Thoracic aorta (tissue), 2 donors: Measurements from ENCODE around the gene LDB3. TPM values are rescaled to one million over a fixed set of nuclear protein-coding genes. Genes with fewer than 3 reads are reported as not detected.
A peak's percentile ranks its signal among the peaks of the same experiment; 100 is the strongest.

Experiments
- ATAC-seq: fragments of 150-250 bp; one replicate; pipeline ENCODE4 v1.8.0; 2017; ENCODE audit warnings: low read depth; ENCODE audit not compliant: insufficient number of reproducible peaks, low FRiP score
- DNase-seq: peaks from one replicate; pipeline ENCODE4 v3.0.0-alpha.2; 2020; ENCODE audit warnings: low spot score
- H3K27ac ChIP-seq, 2 donors: fragments of 200-600 bp; sonication (generic); 1 replicate in 1 of 2; 2 replicates in 1 of 2; pipeline ENCODE4 v1.5.1; 2016; ENCODE audit warnings: mild to moderate bottlenecking in 2 of 2, moderate library complexity in 2 of 2
- H3K27me3 ChIP-seq: fragments of 200-600 bp; sonication (generic); replicated peaks from 2 replicates; pipeline ENCODE4 v1.6.0; 2016; ENCODE audit warnings: mild to moderate bottlenecking; ENCODE audit not compliant: insufficient read depth
- H3K36me3 ChIP-seq: fragments of 200-600 bp; sonication (generic); one replicate; pipeline ENCODE4 v1.5.1; 2016
- H3K4me1 ChIP-seq, 2 donors: fragments of 200-600 bp; sonication (generic); 1 replicate in 1 of 2; 2 replicates in 1 of 2; pipeline versions ENCODE4 v1.5.1 to v1.6.0; 2016; ENCODE audit warnings: low read depth in 2 of 2, mild to moderate bottlenecking in 1 of 2; ENCODE audit not compliant: control insufficient read depth in 1 of 2
- H3K4me3 ChIP-seq: fragments of 200-600 bp; sonication (generic); 2 replicates; pipeline ENCODE4 v1.5.1; 2016; ENCODE audit warnings: mild to moderate bottlenecking
- H3K9me3 ChIP-seq: fragments of 200-600 bp; sonication (generic); 2 replicates; pipeline ENCODE4 v1.5.1; 2016
- total RNA-seq, 2 donors: library from RNA; depleted of rRNA; stranded (reverse); fragments of >200 nt; gene quantifications; one replicate each; pipeline versions ENCODE4 v1.1.0 to v1.2.3, GENCODE V29; 2016
- TF ChIP-seq, protein P1 (sequence below): fragments of 200-600 bp; sonication (generic); IDR thresholded peaks from one replicate; pipeline ENCODE4 v1.5.1; 2019; ENCODE audit warnings: antibody characterized with exemption

LDB3 gene
- total RNA-seq, 2 donors from 2014 or later: 59.5 to 63.8 TPM

GRCh38 chr10:86685416-86685815 lies 17.1 kb downstream of the LDB3 start:
- no peak for ATAC-seq
- TF ChIP-seq, protein P1, sequence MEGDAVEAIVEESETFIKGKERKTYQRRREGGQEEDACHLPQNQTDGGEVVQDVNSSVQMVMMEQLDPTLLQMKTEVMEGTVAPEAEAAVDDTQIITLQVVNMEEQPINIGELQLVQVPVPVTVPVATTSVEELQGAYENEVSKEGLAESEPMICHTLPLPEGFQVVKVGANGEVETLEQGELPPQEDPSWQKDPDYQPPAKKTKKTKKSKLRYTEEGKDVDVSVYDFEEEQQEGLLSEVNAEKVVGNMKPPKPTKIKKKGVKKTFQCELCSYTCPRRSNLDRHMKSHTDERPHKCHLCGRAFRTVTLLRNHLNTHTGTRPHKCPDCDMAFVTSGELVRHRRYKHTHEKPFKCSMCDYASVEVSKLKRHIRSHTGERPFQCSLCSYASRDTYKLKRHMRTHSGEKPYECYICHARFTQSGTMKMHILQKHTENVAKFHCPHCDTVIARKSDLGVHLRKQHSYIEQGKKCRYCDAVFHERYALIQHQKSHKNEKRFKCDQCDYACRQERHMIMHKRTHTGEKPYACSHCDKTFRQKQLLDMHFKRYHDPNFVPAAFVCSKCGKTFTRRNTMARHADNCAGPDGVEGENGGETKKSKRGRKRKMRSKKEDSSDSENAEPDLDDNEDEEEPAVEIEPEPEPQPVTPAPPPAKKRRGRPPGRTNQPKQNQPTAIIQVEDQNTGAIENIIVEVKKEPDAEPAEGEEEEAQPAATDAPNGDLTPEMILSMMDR: no peak
- no peak for DNase-seq
- Histone ChIP-seq H3K27ac (peak overlapping the region; percentile 68 to 75), H3K27me3 (no peaks in the 10 kb centered on the region), H3K36me3 (peaks cover 42% of the 10 kb centered on the region), H3K9me3 (no peaks in the 10 kb centered on the region), H3K4me3 (no peak overlapping the region), H3K4me1 (peaks cover 50 to 98% of the 10 kb centered on the region in 2 donors)

DNA sequence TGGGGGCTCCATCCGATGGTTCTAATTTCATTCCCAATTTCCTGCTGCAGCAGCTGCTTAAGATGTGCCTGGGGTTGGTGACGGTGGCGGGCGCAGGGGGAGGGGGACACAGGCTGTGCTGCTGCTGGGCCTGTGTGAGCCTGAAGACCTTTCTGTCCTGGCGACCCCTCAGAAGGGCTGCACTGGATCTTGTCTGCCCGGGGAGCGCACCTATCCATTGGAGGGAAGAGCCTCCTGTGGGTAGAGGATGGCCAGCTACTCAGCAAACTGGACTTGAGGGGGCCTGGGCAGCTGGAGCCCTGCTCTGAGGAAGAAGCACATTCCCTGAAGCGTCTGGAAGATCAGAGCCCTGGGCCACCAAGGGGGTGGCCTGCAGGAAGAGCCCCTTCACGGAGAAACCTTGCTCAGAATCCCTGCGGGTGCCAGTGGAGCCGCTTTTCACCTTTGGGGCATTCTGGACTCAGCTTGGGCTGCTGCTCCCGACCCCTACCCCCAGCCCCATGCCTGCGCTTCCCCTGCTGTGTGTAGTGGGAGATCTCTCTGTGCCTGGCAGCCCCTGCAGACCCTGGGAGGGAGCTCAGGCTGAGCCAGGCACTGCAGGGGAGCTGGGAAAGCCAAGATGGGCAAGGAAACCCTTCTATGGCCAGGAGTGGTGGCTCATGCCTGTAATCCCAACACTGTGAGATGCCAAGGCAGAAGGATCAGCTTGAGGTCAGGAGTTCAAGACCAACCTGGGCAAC lies 17.8 kb downstream of the LDB3 start:
- Histone ChIP-seq H3K4me1 (peaks cover 48 to 98% of the 10 kb centered on the region in 2 donors), H3K9me3 (no peaks in the 10 kb centered on the region), H3K4me3 (no peak overlapping the region), H3K36me3 (peaks cover 42% of the 10 kb centered on the region), H3K27ac (peak overlapping the region; percentile 68 to 75), H3K27me3 (no peaks in the 10 kb centered on the region)
- TF ChIP-seq, protein P1: no peak
- no peak for ATAC-seq
- no peak for DNase-seq

- Histone ChIP-seq H3K36me3 (peaks cover 34% of the 10 kb centered on the region), H3K27ac (peak overlapping the region; percentile 68 to 75), H3K4me1 (peaks cover 41 to 97% of the 10 kb centered on the region in 2 donors), H3K4me3 (no peak overlapping the region), H3K9me3 (no peaks in the 10 kb centered on the region), H3K27me3 (no peaks in the 10 kb centered on the region)
- ATAC-seq (no peak), DNase-seq (no peak)
- TF ChIP-seq, protein P1: no peak
Measured at GRCh38 chr10:86686972-86687371, 18.7 kb downstream of the LDB3 start.

- H3K4me1 ChIP-seq: peaks cover 41 to 95% of the 10 kb centered on the region in 2 donors
- H3K36me3 ChIP-seq: peaks cover 28% of the 10 kb centered on the region
- ATAC-seq (no peak), DNase-seq (no peak)
- H3K9me3 ChIP-seq: no peaks in the 10 kb centered on the region
- no peaks in the 10 kb centered on the region for H3K27me3 ChIP-seq
- no peak overlapping the region for H3K4me3 ChIP-seq
- TF ChIP-seq, protein P1: no peak
- peak overlapping the region; percentile 68 to 75 for H3K27ac ChIP-seq
Measured at GRCh38 chr10:86687750-86688149, 19.4 kb downstream of the LDB3 start.

DNA sequence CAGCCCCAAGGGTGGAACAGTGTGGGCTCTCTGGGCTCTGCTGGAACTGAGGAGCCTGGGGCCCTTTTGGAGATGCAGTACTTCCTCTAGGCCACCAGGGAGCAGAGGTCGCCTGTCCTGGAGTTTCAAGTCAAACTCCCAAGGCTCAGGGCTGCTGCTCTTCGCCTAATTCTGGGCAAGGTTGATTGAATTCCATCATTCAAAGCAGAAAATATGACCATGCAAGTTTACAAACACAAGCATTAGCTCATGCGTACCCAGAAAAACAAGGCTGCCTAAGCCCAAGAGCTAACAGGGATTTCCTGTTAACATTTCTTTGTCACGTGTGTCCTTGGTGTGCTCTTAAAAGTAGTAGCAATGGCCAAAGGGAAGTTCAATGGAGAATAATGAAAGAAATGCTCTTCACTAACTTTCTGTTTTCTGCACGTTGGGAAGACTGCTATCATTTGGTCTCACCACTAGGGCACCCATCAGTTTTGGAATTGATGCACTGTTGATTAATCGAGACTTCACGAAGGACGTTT lies 20.1 kb downstream of the LDB3 start:
- TF ChIP-seq, protein P1: peak; percentile 94
- Histone ChIP-seq H3K27me3 (no peaks in the 10 kb centered on the region), H3K36me3 (peaks cover 22% of the 10 kb centered on the region), H3K27ac (peak overlapping the region; percentile 42 to 68), H3K4me3 (no peak overlapping the region), H3K9me3 (no peaks in the 10 kb centered on the region), H3K4me1 (peaks cover 42 to 95% of the 10 kb centered on the region in 2 donors)
- no peak for ATAC-seq
- no peak for DNase-seq
